Heart right ventricle (tissue), 16 donors: Measurements from ENCODE around the gene KLHL35. TPM values are rescaled to one million over a fixed set of nuclear protein-coding genes. Genes with fewer than 3 reads are reported as not detected.

Experiments
- ATAC-seq, 8 donors: fragments of 200-7000 bp; cut with Tn5 transposase; one replicate each; pipeline ENCODE4 v1.9.1; 2020; ENCODE audit warnings: mild to moderate bottlenecking in 8 of 8, moderate library complexity in 8 of 8, moderate number of reproducible peaks in 1 of 8
- DNase-seq, 2 donors: peaks; one replicate each; pipeline ENCODE4 v3.0.0-alpha.2; 2020
- H3K27ac ChIP-seq, 10 donors: fragments of 200-600 bp; sonication (generic) in 2 of 10; one replicate each; pipeline versions ENCODE4 v1.5.0 to v1.8.0; 2020 to 2022; ENCODE audit warnings: mild to moderate bottlenecking in 3 of 10
- H3K27me3 ChIP-seq, 7 donors: fragments of 200-600 bp; one replicate each; pipeline ENCODE4 v1.8.0; 2021 to 2022; ENCODE audit warnings: mild to moderate bottlenecking in 2 of 7
- H3K36me3 ChIP-seq, 9 donors: fragments of 200-600 bp; sonication (generic) in 1 of 9; one replicate each; pipeline versions ENCODE4 v1.5.0 to v1.8.0; 2020 to 2022; ENCODE audit warnings: mild to moderate bottlenecking in 2 of 9
- H3K4me1 ChIP-seq, 9 donors: fragments of 200-600 bp; sonication (generic) in 1 of 9; one replicate each; pipeline versions ENCODE4 v1.5.0 to v1.8.0; 2020 to 2022; ENCODE audit warnings: mild to moderate bottlenecking in 4 of 9
- H3K4me3 ChIP-seq, 10 donors: fragments of 200-600 bp; sonication (generic) in 2 of 10; one replicate each; pipeline versions ENCODE4 v1.5.0 to v1.8.0; 2020 to 2022; ENCODE audit warnings: mild to moderate bottlenecking in 7 of 10, moderate library complexity in 2 of 10
- H3K9me3 ChIP-seq, 11 donors: fragments of 200-600 bp in 10 of 11; sonication (generic) in 2 of 11; one replicate each; pipeline versions ENCODE4 v1.5.0 to v1.8.0; 2013 to 2022; ENCODE audit warnings: mild to moderate bottlenecking in 2 of 11, control low read depth in 1 of 11, moderate library complexity in 1 of 11
- WGBS, 2 donors: extraction: QIAGEN DNeasy Blood & Tissue Kit; methylation state at CpG; one replicate each; pipeline ENCODE4 v1.1.7; 2013; ENCODE audit warnings: inconsistent platforms in 1 of 2; 5-methylcytosine and 5-hydroxymethylcytosine counted together
- intact Hi-C, 10 donors: fragments of 100-400 bp; cut with DNase I; formaldehyde crosslinking; loops; one replicate each; pipeline versions ENCODE4 v1.11.1 to v1.14.2; 2022
- polyA plus RNA-seq, 2 donors: library from polyadenylated mRNA; stranded (reverse); fragments of 200-250 nt; gene quantifications; one replicate each; pipeline ENCODE4 v1.2.3, GENCODE V29; 2013
- total RNA-seq, 10 donors: library from RNA; stranded (reverse); fragmentation: NEBNext Ultra II Directional in 3 of 10; extraction: Animal tissue kit (Norgen Biotek cat#: 25700) in 3 of 10; gene quantifications; one replicate each; pipeline versions ENCODE4 v1.2.1 to v1.2.4, GENCODE V29; 2021 to 2023
- TF ChIP-seq, protein P1 (sequence below), 9 donors: fragments of 200-600 bp; sonication (generic) in 2 of 9; IDR thresholded peaks; one replicate each; pipeline versions ENCODE4 v1.5.0 to v1.8.0; 2021 to 2022; ENCODE audit warnings: antibody characterized with exemption in 9 of 9, mild to moderate bottlenecking in 5 of 9, moderate library complexity in 1 of 9
- donor health status: Arrhythmogenic right ventricular cardiomyopathy.
- donor health status: ischemic (EF 13 %, LVEDD 7.1; RV severe dilation, severe dysfunction).
- donor health status: healthy with polysubstance abuse.
- donor health status: DM: no; HTN: yes; CAD: no.
- donor health status: DM: no; HTN: no; CAD: no.
- donor health status: ischemic (EF 25% LVEDD 6.9; RV normal size, moderate dysfunction).
- donor health status: ischemic (EF 25% LVEDD 5.7; RV mildly dilated, moderate dysfunction).
- donor health status: healthy.
- donor health status: DM: yes; HTN: yes; CAD: no.
- donor health status: Ischemic cardiomyopathy.
- donor health status: ischemic (EF 35%, LVEDD 5.7; RV mildly dilated, moderate dysfunction).
- donor health status: nonischemic (EF 11% LVEDD 7.7; RV severe dilation, severe dysfunction).
- donor health status: DM: yes; HTN: yes; CAD: no.
- donor health status: PGD.
- donor health status: ischemic (EF 29% LVEDD 5.4; RV normal size, mild dysfunction).
- donor health status: nonischemic (EF 23%, LVEDD 6.1; RV moderate dilation, normal function).

KLHL35 gene
- total and polyA plus RNA-seq, 12 donors: 0.20 to 0.81 (median 0.37) TPM; not detected in 2

DNA sequence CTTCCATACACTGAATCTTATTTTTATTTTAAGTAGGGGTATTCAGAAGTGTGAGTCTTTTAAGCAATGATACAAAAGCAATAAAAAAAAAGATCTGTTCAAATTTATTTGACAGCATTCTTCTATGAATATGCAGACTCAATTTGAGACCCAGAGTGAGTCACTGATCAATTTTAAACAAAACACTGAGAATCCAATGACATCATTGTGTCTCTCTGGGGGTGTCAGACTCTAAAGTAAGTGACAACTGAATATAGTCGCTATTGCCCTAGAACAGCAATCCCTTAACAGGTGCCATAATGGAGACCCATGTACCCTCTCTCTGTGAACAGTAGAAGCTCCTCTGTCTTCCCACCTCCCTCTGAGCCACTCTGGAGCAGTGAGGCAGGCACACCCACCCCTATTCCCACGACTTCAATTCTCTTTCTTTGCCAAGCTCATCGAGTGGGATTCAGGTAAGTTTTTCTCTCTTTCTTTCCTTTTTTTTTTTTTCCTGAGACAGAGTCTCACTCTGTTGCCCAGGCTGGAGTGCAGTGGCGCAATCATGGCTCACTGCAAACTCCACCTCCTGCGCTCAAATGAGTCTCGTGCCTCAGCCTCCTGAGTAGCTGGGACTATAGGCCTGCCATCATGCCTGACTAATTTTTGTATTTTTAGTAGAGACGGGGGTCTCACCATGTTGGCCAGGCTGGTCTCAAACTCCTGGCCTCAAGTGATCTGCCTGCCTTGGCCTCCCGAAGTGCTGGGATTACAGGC is 38.7 kb downstream of the KLHL35 start:
- Histone ChIP-seq H3K36me3 (no peaks in the 10 kb centered on the region), H3K9me3 (no peaks in the 10 kb centered on the region), H3K27me3 (no peaks in the 10 kb centered on the region), H3K4me3 (no peak overlapping the region), H3K4me1 (peaks cover 0 to 3% (median 0%) of the 10 kb centered on the region in 9 donors), H3K27ac (no peak overlapping the region)
- WGBS, 2 donors: 78 to 84% methylated on average over 8 of the region's 8 CpGs
- ATAC-seq: no peak
- intact Hi-C loops: loop anchor here in 3 of 10 donors (5.0 to 10.0 kb wide), 2 partner anchors 51 to 138 kb away; no protein-coding TSS in a partner anchor
- DNase-seq: no peak
- TF ChIP-seq, protein P1, sequence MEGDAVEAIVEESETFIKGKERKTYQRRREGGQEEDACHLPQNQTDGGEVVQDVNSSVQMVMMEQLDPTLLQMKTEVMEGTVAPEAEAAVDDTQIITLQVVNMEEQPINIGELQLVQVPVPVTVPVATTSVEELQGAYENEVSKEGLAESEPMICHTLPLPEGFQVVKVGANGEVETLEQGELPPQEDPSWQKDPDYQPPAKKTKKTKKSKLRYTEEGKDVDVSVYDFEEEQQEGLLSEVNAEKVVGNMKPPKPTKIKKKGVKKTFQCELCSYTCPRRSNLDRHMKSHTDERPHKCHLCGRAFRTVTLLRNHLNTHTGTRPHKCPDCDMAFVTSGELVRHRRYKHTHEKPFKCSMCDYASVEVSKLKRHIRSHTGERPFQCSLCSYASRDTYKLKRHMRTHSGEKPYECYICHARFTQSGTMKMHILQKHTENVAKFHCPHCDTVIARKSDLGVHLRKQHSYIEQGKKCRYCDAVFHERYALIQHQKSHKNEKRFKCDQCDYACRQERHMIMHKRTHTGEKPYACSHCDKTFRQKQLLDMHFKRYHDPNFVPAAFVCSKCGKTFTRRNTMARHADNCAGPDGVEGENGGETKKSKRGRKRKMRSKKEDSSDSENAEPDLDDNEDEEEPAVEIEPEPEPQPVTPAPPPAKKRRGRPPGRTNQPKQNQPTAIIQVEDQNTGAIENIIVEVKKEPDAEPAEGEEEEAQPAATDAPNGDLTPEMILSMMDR (IDR thresholded peaks at IDR 0.05): no peak

DNA sequence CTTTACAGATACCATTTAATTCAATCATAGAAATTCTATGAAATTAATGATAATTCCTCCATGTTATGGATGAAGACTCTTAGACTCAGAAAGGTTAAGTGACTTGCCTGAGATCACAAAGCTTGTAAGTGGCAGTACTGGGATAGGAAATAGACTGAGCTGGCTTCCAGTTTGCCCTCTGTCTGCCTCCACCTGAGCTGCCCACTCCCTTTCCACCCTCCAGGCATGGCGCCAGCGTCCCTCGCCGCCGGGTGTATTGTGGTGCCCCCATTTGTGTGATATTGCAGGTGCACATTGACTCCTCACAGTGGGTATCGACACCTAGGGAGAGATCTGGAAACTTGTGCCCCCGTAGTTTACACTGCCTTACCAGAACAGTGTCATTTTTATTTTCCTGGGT is 43.1 kb downstream of the KLHL35 start:
- WGBS, 2 donors: 84 to 87% methylated on average over 7 of the region's 7 CpGs
- no peaks in the 10 kb centered on the region for H3K27me3 ChIP-seq

DNA sequence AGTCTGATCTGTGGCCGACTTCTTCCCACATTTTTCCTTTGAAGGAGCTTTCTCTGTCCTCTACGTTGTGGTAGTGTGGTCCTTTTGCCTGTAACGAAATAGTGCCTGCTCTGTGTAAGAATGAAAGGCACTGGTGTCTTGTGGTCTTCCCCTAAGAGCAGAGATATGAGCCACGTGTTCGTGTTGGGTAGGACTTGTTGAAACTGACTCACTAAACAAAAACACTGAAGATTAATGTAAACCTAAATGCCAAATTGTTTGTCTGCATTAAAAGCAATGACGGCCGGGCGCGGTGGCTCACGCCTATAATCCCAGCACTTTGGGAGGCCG is 43.8 kb downstream of the KLHL35 start:
- ATAC-seq: no peak
- TF ChIP-seq, protein P1 (IDR thresholded peaks at IDR 0.05): no peak

More for the DNA sequence above, 43.1 kb downstream of the KLHL35 start:
- no peaks in the 10 kb centered on the region for H3K36me3 ChIP-seq
- no peak overlapping the region for H3K4me3 ChIP-seq
- no peak for DNase-seq
- ATAC-seq: no peak
- intact Hi-C loops: loop anchor here in 9 of 10 donors (2.0 to 10.0 kb wide), 5 partner anchors 55 to 143 kb away; no protein-coding TSS in a partner anchor
- no peaks in the 10 kb centered on the region for H3K9me3 ChIP-seq
- peaks cover 3 to 12% (median 7%) of the 10 kb centered on the region in 9 donors for H3K4me1 ChIP-seq
- H3K27ac ChIP-seq: no peak overlapping the region
- TF ChIP-seq, protein P1 (IDR thresholded peaks at IDR 0.05): no peak

DNA sequence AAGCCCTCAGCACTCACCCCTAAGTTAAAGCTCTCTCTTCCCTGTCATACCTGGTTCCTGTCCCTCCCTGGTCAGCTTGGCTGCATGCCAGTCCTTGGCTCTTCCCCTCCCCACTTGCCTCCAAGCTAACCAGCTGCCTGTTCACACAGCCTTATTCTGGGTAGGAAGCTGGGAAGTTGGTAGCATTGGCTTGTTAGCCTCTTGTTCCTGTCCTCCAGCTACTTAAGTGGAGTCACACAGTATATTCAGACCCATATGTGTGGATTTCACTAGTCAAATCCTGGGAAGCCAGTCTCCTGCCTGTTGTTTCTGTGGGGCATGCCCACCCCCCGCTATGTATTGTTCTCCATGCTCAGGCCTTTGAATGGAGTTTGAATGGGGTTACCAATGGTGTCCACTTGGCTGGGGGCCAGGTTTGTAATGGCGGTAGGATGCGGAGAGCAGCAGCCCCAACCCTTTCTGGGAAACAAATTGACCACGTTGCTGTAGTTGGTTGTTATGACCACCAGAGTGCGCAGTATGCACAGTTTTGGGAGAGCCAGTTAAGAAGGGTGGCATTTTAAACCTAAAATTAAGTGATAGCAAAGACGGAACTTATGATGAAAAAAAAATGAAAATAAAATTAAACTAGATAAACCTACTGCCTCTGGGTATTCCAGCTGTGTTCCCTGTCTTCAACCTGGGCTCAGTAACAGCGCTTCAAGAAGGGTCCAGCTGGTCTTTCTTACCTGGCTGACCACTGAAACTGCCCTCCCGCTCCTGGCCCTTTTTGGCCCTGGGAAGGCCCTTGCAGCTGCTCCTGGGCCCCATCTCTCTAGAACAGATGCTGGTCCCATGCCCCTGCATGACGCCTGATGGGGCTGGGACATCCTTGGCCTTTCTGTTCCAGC is 44.4 kb downstream of the KLHL35 start:
- H3K9me3 ChIP-seq: no peaks in the 10 kb centered on the region
- no peaks in the 10 kb centered on the region for H3K27me3 ChIP-seq
- DNase-seq (peak; percentile 49 to 71), ATAC-seq (peak; percentile 46 to 76 (median 64))
- no peak overlapping the region for H3K4me3 ChIP-seq
- 28 to 29% methylated on average over 9 of the region's 9 CpGs for WGBS, 2 donors
- H3K36me3 ChIP-seq: no peaks in the 10 kb centered on the region
- intact Hi-C loops: loop anchor here in 8 of 10 donors (2.0 to 10.0 kb wide), 4 partner anchors 64 to 144 kb away; no protein-coding TSS in a partner anchor
- peaks cover 3 to 24% (median 7%) of the 10 kb centered on the region in 9 donors for H3K4me1 ChIP-seq
- H3K27ac ChIP-seq: peak overlapping the region in 4 of 10 donors; percentile 2 to 50 (median 36)
- TF ChIP-seq, protein P1 (IDR thresholded peaks at IDR 0.05): peak; percentile 59 to 90 (median 86)

More for the DNA sequence above, 43.8 kb downstream of the KLHL35 start:
- no peak for DNase-seq
- intact Hi-C loops: loop anchor here in 8 of 10 donors (2.0 to 10.0 kb wide), 4 partner anchors 64 to 144 kb away; no protein-coding TSS in a partner anchor
- 77 to 84% methylated on average over 11 of the region's 11 CpGs for WGBS, 2 donors
- peaks cover 3 to 18% (median 7%) of the 10 kb centered on the region in 9 donors for H3K4me1 ChIP-seq
- no peaks in the 10 kb centered on the region for H3K36me3 ChIP-seq
- no peaks in the 10 kb centered on the region for H3K9me3 ChIP-seq
- H3K27me3 ChIP-seq: no peaks in the 10 kb centered on the region
- no peak overlapping the region for H3K27ac ChIP-seq
- H3K4me3 ChIP-seq: no peak overlapping the region
